ENCODE data around the gene METTL5.
A peak's percentile ranks its signal among the peaks of the same experiment; 100 is the strongest.

Gene METTL5

GRCh38 chr2:169778446-169778845, 46.3 kb downstream of the METTL5 start:
- no peak for DNase-seq

DNA sequence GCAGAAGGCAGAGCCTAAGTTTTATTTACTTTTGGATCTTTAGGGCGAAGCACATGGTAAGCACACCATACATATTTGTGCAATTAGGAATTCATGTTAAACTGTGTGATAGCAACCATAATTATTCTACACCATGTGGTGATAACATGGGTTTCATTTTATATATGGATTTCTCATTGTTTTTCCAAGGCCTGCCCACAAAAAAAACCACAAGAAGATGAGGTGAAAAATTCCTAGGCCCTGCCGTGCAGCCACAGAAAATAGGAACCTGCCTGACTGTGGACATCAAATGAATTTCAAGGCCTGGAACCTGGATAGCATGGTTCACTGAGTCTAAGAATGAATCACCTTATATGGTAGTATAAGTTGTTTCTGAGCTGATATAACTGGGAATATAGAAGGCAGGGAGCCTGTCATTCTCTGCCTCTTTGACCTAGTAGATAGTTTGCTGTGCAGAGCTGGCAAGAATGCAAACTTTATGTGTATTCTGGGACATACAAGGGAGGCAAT, 48.4 kb downstream of the METTL5 start:
- peak; percentile 47 for DNase-seq

GRCh38 chr2:169775765-169776164, 48.9 kb downstream of the METTL5 start:
- peak; percentile 57 for DNase-seq

DNA sequence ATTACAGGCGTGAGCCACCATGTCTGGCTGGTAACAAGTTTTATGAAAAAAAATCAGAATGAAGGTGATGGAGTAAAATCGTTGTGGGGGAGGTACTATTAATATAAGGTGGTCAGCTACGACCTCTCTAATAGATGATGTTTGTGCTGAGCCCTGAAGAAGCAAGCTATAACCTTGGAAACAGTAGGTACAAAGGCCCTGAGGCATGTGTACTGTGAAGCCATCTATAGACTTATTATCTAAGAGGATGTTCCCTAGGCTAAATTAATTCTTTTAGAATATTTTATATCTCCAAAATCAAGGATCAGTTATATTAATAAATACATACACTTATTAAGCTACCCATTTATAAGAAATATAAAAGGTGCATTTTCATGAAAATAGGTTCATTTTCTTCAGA, 49.4 kb downstream of the METTL5 start:
- DNase-seq = no peak

DNA sequence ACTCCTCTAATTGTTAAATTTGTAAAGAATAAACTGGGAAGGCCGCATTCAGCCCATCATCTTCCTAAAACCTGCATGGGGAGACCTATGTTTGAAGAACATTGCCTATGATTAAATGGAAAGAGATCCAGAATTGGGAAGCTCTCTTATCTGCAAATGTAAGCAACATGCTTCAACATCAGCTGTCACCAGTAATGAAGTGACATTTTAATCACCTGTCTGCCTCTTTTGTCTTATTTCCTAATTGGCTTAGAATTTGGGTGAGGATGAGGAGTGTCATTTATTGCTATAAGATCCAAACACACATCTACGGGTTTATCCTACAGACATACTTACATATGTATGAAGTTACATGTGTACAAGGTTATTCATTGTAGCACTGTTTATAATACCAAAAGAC, 52.1 kb downstream of the METTL5 start:
- DNase-seq = no peak

DNA sequence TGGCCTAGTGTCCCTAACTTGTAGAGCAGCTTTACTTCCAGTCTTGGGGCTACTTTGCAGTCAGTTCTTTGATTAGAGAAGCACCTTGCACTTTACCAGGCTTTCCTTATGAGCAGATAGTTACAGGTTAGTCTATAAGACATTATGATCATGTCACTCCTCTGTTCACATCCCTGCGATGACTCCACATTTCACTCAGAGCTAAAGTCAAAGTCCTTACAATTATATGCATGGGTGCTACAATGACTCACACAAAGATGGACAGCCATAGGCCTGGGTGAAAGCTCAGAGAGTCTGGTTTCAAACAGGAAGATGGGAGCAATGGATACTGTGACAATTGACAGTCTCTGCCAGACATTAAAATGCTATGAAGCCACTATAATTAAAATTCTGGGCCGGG, 53.1 kb downstream of the METTL5 start:
- peak; percentile 70 for DNase-seq

GRCh38 chr2:169771021-169771420, 53.7 kb downstream of the METTL5 start:
- no peak for DNase-seq

DNA sequence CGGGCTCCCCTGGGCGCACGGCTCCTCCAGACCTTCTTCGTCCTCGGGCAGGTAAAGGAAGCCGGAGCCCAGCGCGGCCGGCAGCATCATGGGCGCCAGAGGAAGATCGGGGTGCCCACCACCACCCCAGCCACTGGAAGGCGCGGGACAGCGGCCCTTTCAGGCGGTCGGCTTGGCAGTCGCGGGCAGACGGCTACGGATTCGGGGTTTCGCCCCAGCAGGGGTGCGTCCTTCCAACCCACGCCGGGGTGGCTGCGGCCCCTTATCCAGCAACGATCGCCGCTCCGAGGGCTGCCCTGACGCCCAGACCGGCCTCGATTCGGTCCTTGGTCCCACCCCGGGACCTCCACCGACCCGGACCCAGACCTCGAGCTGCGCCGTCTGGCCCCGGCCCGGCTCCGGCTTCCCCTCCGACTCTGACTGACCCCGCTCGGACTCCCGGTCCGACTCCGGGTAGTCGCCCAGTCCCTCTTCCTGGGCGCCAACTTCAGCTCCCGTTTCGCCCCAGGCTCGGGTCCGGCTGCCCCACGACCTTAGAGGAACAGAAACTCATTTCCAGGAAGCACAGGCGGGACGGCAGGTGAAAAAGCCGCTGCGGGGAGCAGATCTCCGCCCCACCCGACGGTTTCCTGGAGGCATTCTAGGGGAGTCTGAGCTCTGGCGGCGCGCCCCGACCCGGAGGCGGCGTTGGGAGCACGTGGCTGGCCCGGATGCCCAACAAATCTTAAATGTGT, 56.3 kb downstream of the METTL5 start:
- DNase-seq = peak; percentile 33

DNA sequence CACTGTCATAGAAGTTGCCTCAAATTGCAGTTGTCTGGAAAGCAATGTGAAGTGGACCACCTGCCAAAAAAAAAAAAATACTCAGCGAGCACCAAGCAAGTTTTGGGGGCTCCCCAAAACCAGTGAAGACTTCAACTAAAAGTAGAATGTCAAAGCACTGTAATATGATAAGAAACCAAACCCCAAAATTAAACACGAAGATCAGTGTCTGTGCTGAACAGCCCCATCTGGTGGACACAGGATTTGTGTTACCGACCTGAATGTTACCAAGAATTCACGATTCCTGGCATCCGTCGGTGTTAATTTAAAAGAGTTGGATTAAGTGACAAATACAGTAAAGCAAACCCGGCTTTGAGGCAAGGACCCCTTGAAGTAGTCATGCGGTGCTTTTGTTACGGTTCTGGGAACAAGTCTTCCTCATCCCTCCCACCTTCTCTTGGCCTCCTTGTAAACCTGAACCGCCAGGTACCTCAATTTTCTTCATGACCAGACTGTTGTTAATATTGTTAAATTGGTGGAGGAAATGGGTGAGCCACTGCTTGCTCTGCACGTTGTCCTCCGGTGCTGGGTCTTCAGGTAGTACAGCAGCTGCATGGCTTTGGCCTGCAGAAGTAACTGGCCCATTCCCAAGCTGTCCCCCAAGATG, 57.3 kb downstream of the METTL5 start:
- peak; percentile 83 for DNase-seq

GRCh38 chr2:169765523-169765922, 59.2 kb downstream of the METTL5 start:
- peak; percentile 12 for DNase-seq

DNA sequence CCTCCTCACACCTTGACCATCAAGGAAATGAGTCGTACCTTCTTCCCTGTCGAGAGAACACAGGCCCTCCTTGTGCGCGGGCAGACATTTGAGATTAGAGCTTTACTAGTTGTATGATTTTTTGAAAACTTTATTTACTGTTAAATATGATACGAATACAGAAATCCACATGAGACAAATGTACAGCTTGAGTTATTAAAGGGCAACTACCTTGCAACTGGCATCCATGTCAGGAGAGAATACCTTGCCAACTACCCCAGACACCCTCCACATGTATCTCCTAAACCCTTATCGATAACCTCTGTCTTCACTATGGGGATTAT, 62.8 kb downstream of the METTL5 start:
- DNase-seq = no peak
